Muscle of back (tissue), 13 donors: ENCODE data around the gene WNT7A. TPM values are rescaled to one million over a fixed set of nuclear protein-coding genes. Genes with fewer than 3 reads are reported as not detected.
A peak's percentile ranks its signal among the peaks of the same experiment; 100 is the strongest.
"Not testable (repeated sequence)": the region's sequence is repeated elsewhere in the genome, so short reads cannot be mapped to it uniquely, and the experiment has no call there.

Experiments used
- DNase-seq, 3 donors: peaks; one replicate each; pipeline versions ENCODE4 v3.0.0 to v3.0.0-alpha.2; 2013
- long read RNA-seq, 9 donors: transcript quantifications; one replicate each; lab custom pipeline, GENCODE V29; 2026
- polyA plus RNA-seq, 10 donors: library from polyadenylated mRNA; unstranded; fragments of 120-200 nt; gene quantifications; one replicate each; pipeline ENCODE4 v1.2.1, GENCODE V29; 2013; ENCODE audit not compliant: insufficient read length in 10 of 10

WNT7A gene
- polyA plus RNA-seq, result 1 to 10 TPM in 1 of 10 donors, under 1 TPM in 4, not detected in 5; 0.05 to 1.1 (median 0.27) TPM
- long read RNA-seq, donor 1, result 0 reads
- long read RNA-seq, donor 2, result 0 reads
- long read RNA-seq, donor 3, result 0 reads
- long read RNA-seq, donor 4, result 0 reads
- long read RNA-seq, donor 5, result 0 reads
- long read RNA-seq, donor 6, result 0 reads
- long read RNA-seq, donor 7, result 0 reads
- long read RNA-seq, donor 8, result 0 reads
- long read RNA-seq, donor 9, result 0 reads

GRCh38 chr3:13879946-13880810 lies at the start of gene WNT7A:
Gene WNT7A, minus strand, starts transcription at chr3:13880071. Its CDS starts 255 bp downstream, at chr3:13879816.
- peak in 1 of 3 donors; percentile 49 for DNase-seq

- not testable (repeated sequence) for DNase-seq
Observed at GRCh38 chr3:13928741-13929140, 48.9 kb upstream of the WNT7A start.

GRCh38 chr3:13927295-13927694 lies 47.4 kb upstream of the WNT7A start:
- no peak for DNase-seq

GRCh38 chr3:13916375-13916774 lies 36.5 kb upstream of the WNT7A start:
- DNase-seq, result no peak

GRCh38 chr3:13902648-13903238 lies 22.9 kb upstream of the WNT7A start:
- DNase-seq, result no peak

GRCh38 chr3:13901935-13902584 lies 22.2 kb upstream of the WNT7A start:
- no peak for DNase-seq

- no peak for DNase-seq
Observed at GRCh38 chr3:13898346-13898745, 18.5 kb upstream of the WNT7A start.

GRCh38 chr3:13896473-13897154 lies 16.7 kb upstream of the WNT7A start:
- peak; percentile 46 to 72 (median 67) for DNase-seq

- DNase-seq, result peak; percentile 85 to 96 (median 93)
Observed at GRCh38 chr3:13895155-13896105, 15.6 kb upstream of the WNT7A start.

- DNase-seq, result no peak
Observed at GRCh38 chr3:13894807-13895154, 14.9 kb upstream of the WNT7A start.

- peak in 1 of 3 donors; percentile 17 for DNase-seq
Observed at GRCh38 chr3:13894096-13894806, 14.4 kb upstream of the WNT7A start.

- DNase-seq, result no peak
Observed at GRCh38 chr3:13892304-13892703, 12.4 kb upstream of the WNT7A start.

- peak in 1 of 3 donors; percentile 15 for DNase-seq
Observed at GRCh38 chr3:13891492-13892073, 11.7 kb upstream of the WNT7A start.

- no peak for DNase-seq
Observed at GRCh38 chr3:13891017-13891392, 11.1 kb upstream of the WNT7A start.

- no peak for DNase-seq
Observed at GRCh38 chr3:13890377-13891016, 10.6 kb upstream of the WNT7A start.

- DNase-seq, result no peak
Observed at GRCh38 chr3:13888576-13888975, 8.7 kb upstream of the WNT7A start.

GRCh38 chr3:13887495-13888300 lies 7.8 kb upstream of the WNT7A start:
- no peak for DNase-seq

- no peak for DNase-seq
Observed at GRCh38 chr3:13886593-13887129, 6.8 kb upstream of the WNT7A start.
